GM12878 (cell line): ENCODE measurements around the gene NLRC5. TPM values are rescaled to one million over a fixed set of nuclear protein-coding genes. Genes with fewer than 3 reads are reported as not detected.

Experiments used
- ATF7 ChIP-seq: fragments of 450-650 bp; IDR thresholded peaks from 2 replicates; pipeline ENCODE4 v1.6.1; 2016; ENCODE audit warnings: low read depth, mild to moderate bottlenecking
- FOXM1 ChIP-seq: IDR thresholded peaks from 2 replicates; pipeline ENCODE4 v1.6.1; 2012; ENCODE audit warnings: low read depth, mild to moderate bottlenecking, inconsistent platforms, low read length, moderate library complexity
- MYC ChIP-seq: IDR thresholded peaks from 2 replicates; pipeline ENCODE4 v1.6.1; 2011; ENCODE audit warnings: mild to moderate bottlenecking, low read length, moderate library complexity, inconsistent platforms; ENCODE audit not compliant: insufficient read depth, insufficient replicate concordance, insufficient read length, severe bottlenecking
- NFYA ChIP-seq: IDR thresholded peaks from 2 replicates; pipeline ENCODE4 v1.6.1; 2011; ENCODE audit warnings: low read depth, mild to moderate bottlenecking, low read length, improper control_type of control experiment, borderline replicate concordance
- POLR2A ChIP-seq: IDR thresholded peaks from 2 replicates; pipeline ENCODE4 v1.6.1; 2011; ENCODE audit warnings: low read depth, mild to moderate bottlenecking, low read length
- polyA plus RNA-seq, 11 experiments: library from polyadenylated mRNA; depleted of rRNA in 4 of 11; unstranded in 6 of 11; stranded (reverse) in 5 of 11; fragments of >200 nt; fragmentation: Nextera tagmentation in 4 of 11; fragmentation: Illumina TruSeq in 1 of 11; extraction: Ambion mirVana in 4 of 11; extraction: Trizol in 1 of 11; gene quantifications; 1 replicate in 1 of 11; 2 replicates in 10 of 11; pipeline versions ENCODE4 v1.2.1 to v1.2.3, GENCODE V29; 2011 to 2016; ENCODE audit warnings: inconsistent platforms in 2 of 11, missing spikeins in 2 of 11, low read depth in 1 of 11
- total RNA-seq, 4 experiments: library from RNA; depleted of rRNA in 3 of 4; stranded (reverse); fragments of >200 nt in 3 of 4; fragmentation: Illumina TruSeq in 1 of 4; extraction: Trizol in 1 of 4; gene quantifications; 2 replicates each; pipeline versions ENCODE4 v1.2.1 to v1.2.3, GENCODE V29; 2013 to 2021
- TF ChIP-seq, protein P1 (sequence below): IDR thresholded peaks from 2 replicates; pipeline ENCODE4 v1.6.1; 2011; ENCODE audit warnings: borderline replicate concordance, low read depth, mild to moderate bottlenecking, moderate library complexity, low read length; ENCODE audit not compliant: insufficient read depth, poor library complexity, severe bottlenecking
- TF ChIP-seq, protein P2 (sequence below), 3 experiments: IDR thresholded peaks in 2 of 3; conservative IDR thresholded peaks in 1 of 3; 2 replicates each; pipeline ENCODE4 v1.5.1; 2011; ENCODE audit warnings: low read depth in 3 of 3, low read length in 3 of 3, mild to moderate bottlenecking in 3 of 3, control low read depth in 2 of 3, moderate library complexity in 2 of 3, inconsistent platforms in 1 of 3, mixed read lengths in 1 of 3; ENCODE audit not compliant: control insufficient read depth in 2 of 3, insufficient read depth in 1 of 3; ENCODE audit errors: extremely low read depth in 1 of 3
- TF ChIP-seq, protein P3 (sequence below): IDR thresholded peaks from 2 replicates; pipeline ENCODE4 v1.6.1; 2011; ENCODE audit warnings: low read depth, low read length, improper control_type of control experiment, borderline replicate concordance
- TF ChIP-seq, protein P4 (sequence below): fragments of 150-350 bp; IDR thresholded peaks from 2 replicates; pipeline ENCODE4 v1.6.1; 2016; ENCODE audit warnings: low read depth, low read length

The NLRC5 gene
- total and polyA plus RNA-seq, 10 of the 15 experiments (the other 5 are each of a cell fraction or from before 2014, with no cell fraction given) = 13.1 to 105 (median 57.3) TPM

DNA sequence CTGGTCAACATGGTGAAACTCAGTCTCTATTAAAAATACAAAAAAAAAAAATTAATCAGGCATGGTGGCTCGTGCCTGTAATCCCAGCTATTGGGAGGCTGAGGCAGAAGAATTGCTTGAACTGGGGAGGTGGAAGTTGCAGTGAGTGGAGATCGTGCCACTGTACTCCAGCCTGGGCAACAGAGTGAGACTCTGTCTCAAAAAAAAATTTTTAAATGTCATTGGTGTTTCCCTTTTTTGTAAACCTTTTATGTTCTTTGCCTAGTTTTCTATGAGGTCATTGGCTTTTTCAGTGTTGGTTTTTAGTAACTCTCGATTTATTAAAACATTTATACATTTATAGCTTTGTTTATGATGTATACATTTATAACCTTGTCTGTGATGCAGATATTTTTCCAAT lies 18.2 kb downstream of the NLRC5 start (continued):
- no peak for TF ChIP-seq MYC
- TF ChIP-seq, protein P1, sequence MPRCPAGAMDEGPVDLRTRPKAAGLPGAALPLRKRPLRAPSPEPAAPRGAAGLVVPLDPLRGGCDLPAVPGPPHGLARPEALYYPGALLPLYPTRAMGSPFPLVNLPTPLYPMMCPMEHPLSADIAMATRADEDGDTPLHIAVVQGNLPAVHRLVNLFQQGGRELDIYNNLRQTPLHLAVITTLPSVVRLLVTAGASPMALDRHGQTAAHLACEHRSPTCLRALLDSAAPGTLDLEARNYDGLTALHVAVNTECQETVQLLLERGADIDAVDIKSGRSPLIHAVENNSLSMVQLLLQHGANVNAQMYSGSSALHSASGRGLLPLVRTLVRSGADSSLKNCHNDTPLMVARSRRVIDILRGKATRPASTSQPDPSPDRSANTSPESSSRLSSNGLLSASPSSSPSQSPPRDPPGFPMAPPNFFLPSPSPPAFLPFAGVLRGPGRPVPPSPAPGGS = no peak
- TF ChIP-seq ATF7 = peak; percentile 60; the same call in 1 of the 2 replicates
- no peak for TF ChIP-seq FOXM1
- TF ChIP-seq, protein P2, sequence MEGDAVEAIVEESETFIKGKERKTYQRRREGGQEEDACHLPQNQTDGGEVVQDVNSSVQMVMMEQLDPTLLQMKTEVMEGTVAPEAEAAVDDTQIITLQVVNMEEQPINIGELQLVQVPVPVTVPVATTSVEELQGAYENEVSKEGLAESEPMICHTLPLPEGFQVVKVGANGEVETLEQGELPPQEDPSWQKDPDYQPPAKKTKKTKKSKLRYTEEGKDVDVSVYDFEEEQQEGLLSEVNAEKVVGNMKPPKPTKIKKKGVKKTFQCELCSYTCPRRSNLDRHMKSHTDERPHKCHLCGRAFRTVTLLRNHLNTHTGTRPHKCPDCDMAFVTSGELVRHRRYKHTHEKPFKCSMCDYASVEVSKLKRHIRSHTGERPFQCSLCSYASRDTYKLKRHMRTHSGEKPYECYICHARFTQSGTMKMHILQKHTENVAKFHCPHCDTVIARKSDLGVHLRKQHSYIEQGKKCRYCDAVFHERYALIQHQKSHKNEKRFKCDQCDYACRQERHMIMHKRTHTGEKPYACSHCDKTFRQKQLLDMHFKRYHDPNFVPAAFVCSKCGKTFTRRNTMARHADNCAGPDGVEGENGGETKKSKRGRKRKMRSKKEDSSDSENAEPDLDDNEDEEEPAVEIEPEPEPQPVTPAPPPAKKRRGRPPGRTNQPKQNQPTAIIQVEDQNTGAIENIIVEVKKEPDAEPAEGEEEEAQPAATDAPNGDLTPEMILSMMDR (IDR thresholded peaks at IDR 0.05 in 2 of 3, conservative IDR thresholded peaks at IDR 0.05 in 1 of 3; ENCODE audit: control insufficient read depth in 2 of 3, extremely low read depth in 1 of 3, insufficient read depth in 1 of 3, low read depth in 3 of 3, low read length in 3 of 3) = no peak
- TF ChIP-seq NFYA = no peak
- no peak for TF ChIP-seq POLR2A
- TF ChIP-seq, protein P3, sequence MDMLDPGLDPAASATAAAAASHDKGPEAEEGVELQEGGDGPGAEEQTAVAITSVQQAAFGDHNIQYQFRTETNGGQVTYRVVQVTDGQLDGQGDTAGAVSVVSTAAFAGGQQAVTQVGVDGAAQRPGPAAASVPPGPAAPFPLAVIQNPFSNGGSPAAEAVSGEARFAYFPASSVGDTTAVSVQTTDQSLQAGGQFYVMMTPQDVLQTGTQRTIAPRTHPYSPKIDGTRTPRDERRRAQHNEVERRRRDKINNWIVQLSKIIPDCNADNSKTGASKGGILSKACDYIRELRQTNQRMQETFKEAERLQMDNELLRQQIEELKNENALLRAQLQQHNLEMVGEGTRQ = no peak
- TF ChIP-seq, protein P4, sequence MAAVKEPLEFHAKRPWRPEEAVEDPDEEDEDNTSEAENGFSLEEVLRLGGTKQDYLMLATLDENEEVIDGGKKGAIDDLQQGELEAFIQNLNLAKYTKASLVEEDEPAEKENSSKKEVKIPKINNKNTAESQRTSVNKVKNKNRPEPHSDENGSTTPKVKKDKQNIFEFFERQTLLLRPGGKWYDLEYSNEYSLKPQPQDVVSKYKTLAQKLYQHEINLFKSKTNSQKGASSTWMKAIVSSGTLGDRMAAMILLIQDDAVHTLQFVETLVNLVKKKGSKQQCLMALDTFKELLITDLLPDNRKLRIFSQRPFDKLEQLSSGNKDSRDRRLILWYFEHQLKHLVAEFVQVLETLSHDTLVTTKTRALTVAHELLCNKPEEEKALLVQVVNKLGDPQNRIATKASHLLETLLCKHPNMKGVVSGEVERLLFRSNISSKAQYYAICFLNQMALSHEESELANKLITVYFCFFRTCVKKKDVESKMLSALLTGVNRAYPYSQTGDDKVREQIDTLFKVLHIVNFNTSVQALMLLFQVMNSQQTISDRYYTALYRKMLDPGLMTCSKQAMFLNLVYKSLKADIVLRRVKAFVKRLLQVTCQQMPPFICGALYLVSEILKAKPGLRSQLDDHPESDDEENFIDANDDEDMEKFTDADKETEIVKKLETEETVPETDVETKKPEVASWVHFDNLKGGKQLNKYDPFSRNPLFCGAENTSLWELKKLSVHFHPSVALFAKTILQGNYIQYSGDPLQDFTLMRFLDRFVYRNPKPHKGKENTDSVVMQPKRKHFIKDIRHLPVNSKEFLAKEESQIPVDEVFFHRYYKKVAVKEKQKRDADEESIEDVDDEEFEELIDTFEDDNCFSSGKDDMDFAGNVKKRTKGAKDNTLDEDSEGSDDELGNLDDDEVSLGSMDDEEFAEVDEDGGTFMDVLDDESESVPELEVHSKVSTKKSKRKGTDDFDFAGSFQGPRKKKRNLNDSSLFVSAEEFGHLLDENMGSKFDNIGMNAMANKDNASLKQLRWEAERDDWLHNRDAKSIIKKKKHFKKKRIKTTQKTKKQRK = no peak
